HL-60 (cell line): ENCODE results near the gene VAMP5.

ENCODE experiments used
- DNase-seq, 2 experiments: peaks; one replicate each; pipeline ENCODE4 v3.0.0-alpha.2; 2010 to 2020; ENCODE audit warnings: low read depth in 1 of 2, low spot score in 1 of 2
- H3K27ac ChIP-seq: fragments of 250-450 bp; sonication (Bioruptor Pico); replicated peaks from 2 replicates; pipeline ENCODE4 v1.5.1; 2020; ENCODE audit warnings: mild to moderate bottlenecking, moderate library complexity
- H3K27me3 ChIP-seq: fragments of 250-450 bp; sonication (Bioruptor Pico); 2 replicates; pipeline ENCODE4 v1.5.1; 2021; ENCODE audit warnings: mild to moderate bottlenecking, moderate library complexity; ENCODE audit not compliant: insufficient read depth, poor library complexity, severe bottlenecking
- H3K4me3 ChIP-seq: replicated peaks from 2 replicates; pipeline ENCODE4 v1.5.1; 2011; ENCODE audit warnings: mild to moderate bottlenecking, control low read depth, low read length; ENCODE audit not compliant: insufficient read depth
- CTCF ChIP-seq: IDR thresholded peaks from one replicate; pipeline ENCODE4 v1.5.1; 2011; ENCODE audit warnings: low read length, control low read depth, inconsistent platforms; ENCODE audit not compliant: insufficient read depth
- GABPA ChIP-seq: IDR thresholded peaks from 2 replicates; pipeline ENCODE4 v1.6.1; 2012; ENCODE audit warnings: low read depth
- POLR2AphosphoS5 ChIP-seq: IDR thresholded peaks from 2 replicates; pipeline ENCODE4 v1.6.1; 2012; ENCODE audit warnings: low read depth
- REST ChIP-seq: IDR thresholded peaks from 2 replicates; pipeline ENCODE4 v1.6.1; 2012; ENCODE audit warnings: low read depth; ENCODE audit not compliant: insufficient replicate concordance
- SPI1 ChIP-seq: IDR thresholded peaks from 2 replicates; pipeline ENCODE4 v1.6.1; 2012; ENCODE audit warnings: low read depth, mild to moderate bottlenecking, borderline replicate concordance

The VAMP5 gene

GRCh38 chr2:85599468-85600234 lies 15.4 kb downstream of the VAMP5 start:
- TF ChIP-seq SPI1, result no peak
- peak; percentile 18; the same call in 1 of the 2 replicates for TF ChIP-seq POLR2AphosphoS5
- DNase-seq, result peak in 1 of 2 experiments; percentile 51

GRCh38 chr2:85600235-85600575 lies 16.0 kb downstream of the VAMP5 start:
- no peak for DNase-seq
- no peak for TF ChIP-seq POLR2AphosphoS5
- TF ChIP-seq SPI1, result no peak
- TF ChIP-seq GABPA, result no peak
- TF ChIP-seq REST, result no peak
- no peak for TF ChIP-seq CTCF
- Histone ChIP-seq H3K4me3 (no peak overlapping the region), H3K27ac (peak overlapping the region; percentile 36; the same call in 1 of the 2 replicates), H3K27me3 (no peaks in the 10 kb centered on the region)

More at GRCh38 chr2:85599468-85600234, 15.4 kb downstream of the VAMP5 start:
- no peak overlapping the region for H3K4me3 ChIP-seq
- H3K27me3 ChIP-seq, result no peaks in the 10 kb centered on the region
- peak overlapping the region; percentile 36; the same call in 1 of the 2 replicates for H3K27ac ChIP-seq

- DNase-seq, result no peak
- Histone ChIP-seq H3K27ac (no peak overlapping the region), H3K27me3 (no peaks in the 10 kb centered on the region), H3K4me3 (no peak overlapping the region)
- TF ChIP-seq POLR2AphosphoS5 (no peak), SPI1 (no peak), REST (no peak), GABPA (no peak), CTCF (no peak)
Observed at GRCh38 chr2:85600951-85601770, 16.9 kb downstream of the VAMP5 start.

- no peaks in the 10 kb centered on the region for H3K27me3 ChIP-seq
- no peak for TF ChIP-seq GABPA
- no peak for DNase-seq
- H3K4me3 ChIP-seq, result peak overlapping the region; percentile 66
- H3K27ac ChIP-seq, result no peak overlapping the region
Observed at GRCh38 chr2:85601771-85602475, 17.7 kb downstream of the VAMP5 start.
